LNCAP (cell line): ENCODE measurements around the gene OGFR.

Experiments
- CTCF ChIP-seq: fragments of 450-650 bp; IDR thresholded peaks from 2 replicates; pipeline ENCODE4 v1.5.1; 2017; ENCODE audit warnings: mild to moderate bottlenecking

Gene OGFR

GRCh38 chr20:62776035-62776691 is 28.5 kb upstream of the OGFR start:
- no peak for TF ChIP-seq CTCF

- TF ChIP-seq CTCF, result no peak
Measured at GRCh38 chr20:62776692-62777527, 27.7 kb upstream of the OGFR start.

GRCh38 chr20:62777528-62777830 is 27.2 kb upstream of the OGFR start:
- no peak for TF ChIP-seq CTCF

- no peak for TF ChIP-seq CTCF
Measured at GRCh38 chr20:62778058-62778457, 26.6 kb upstream of the OGFR start.

- no peak for TF ChIP-seq CTCF
Measured at GRCh38 chr20:62778601-62779416, 25.8 kb upstream of the OGFR start.

GRCh38 chr20:62779417-62779685 is 25.3 kb upstream of the OGFR start:
- no peak for TF ChIP-seq CTCF

- no peak for TF ChIP-seq CTCF
Measured at GRCh38 chr20:62780204-62780603, 24.4 kb upstream of the OGFR start.
